SK-N-SH treated with all-trans-retinoic acid at 6 μM for 48 hours (cell line): Measurements from ENCODE around the gene LAMA1.

Experiments used
- ESRRG ChIP-seq: fragments of 250-450 bp; sonication (Bioruptor Pico); IDR thresholded peaks from 2 replicates; pipeline ENCODE4 v1.6.1; 2021; ENCODE audit warnings: mild to moderate bottlenecking
- TCF4 ChIP-seq: fragments of 250-450 bp; sonication (Bioruptor Pico); IDR thresholded peaks from 2 replicates; pipeline ENCODE4 v1.8.0; 2021; ENCODE audit warnings: mild to moderate bottlenecking, moderate library complexity, borderline replicate concordance
- ZFP3 ChIP-seq: fragments of 250-450 bp; sonication (Bioruptor Pico); IDR thresholded peaks from 2 replicates; pipeline ENCODE4 v1.5.0; 2020; ENCODE audit warnings: mild to moderate bottlenecking, moderate library complexity
- ZFP30 ChIP-seq: fragments of 450-650 bp; formaldehyde crosslinking; IDR thresholded peaks from 2 replicates; pipeline ENCODE4 v1.5.0; 2022; ENCODE audit warnings: mild to moderate bottlenecking, moderate library complexity
- ZNF565 ChIP-seq: fragments of 450-650 bp; formaldehyde crosslinking; conservative IDR thresholded peaks from 2 replicates; pipeline ENCODE4 v1.5.0; 2020; ENCODE audit warnings: low read depth, mild to moderate bottlenecking, moderate library complexity
- TF ChIP-seq, protein P1 (sequence below): fragments of 250-450 bp; sonication (Bioruptor Pico); IDR thresholded peaks from 2 replicates; pipeline ENCODE4 v1.5.1; 2020; ENCODE audit warnings: low read depth, mild to moderate bottlenecking, moderate library complexity
- TF ChIP-seq, protein P2 (sequence below): fragments of 250-450 bp; sonication (Bioruptor Pico); IDR thresholded peaks from 2 replicates; pipeline ENCODE4 v1.5.0; 2020; ENCODE audit warnings: mild to moderate bottlenecking, moderate library complexity

DNA sequence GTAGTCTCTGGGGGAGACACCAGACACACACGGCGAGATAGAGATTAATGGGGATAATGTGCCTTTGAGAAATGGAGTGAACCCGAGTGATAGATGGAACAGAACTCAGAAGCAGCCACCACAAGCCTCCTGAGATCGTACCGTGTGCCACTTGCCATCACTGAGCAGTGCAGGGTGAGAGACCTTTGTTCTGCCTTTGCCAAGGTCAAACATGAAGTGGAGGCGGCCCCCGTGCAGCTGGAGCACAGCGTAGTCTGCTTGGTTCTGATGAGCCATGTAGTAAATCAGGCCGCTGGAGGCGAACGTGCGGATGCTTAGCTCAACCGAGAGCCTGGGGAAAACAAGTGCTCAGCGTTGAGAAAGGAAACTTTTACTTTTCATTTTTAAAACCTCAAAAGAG, 167.0 kb downstream of the LAMA1 start:
- TF ChIP-seq ZFP30 (CRISPR knock-in tag) = no peak
- no peak for TF ChIP-seq ZFP3 (CRISPR knock-in tag)
- no peak for TF ChIP-seq TCF4
- no peak for TF ChIP-seq ZNF565 (CRISPR knock-in tag)
- TF ChIP-seq, protein P1, sequence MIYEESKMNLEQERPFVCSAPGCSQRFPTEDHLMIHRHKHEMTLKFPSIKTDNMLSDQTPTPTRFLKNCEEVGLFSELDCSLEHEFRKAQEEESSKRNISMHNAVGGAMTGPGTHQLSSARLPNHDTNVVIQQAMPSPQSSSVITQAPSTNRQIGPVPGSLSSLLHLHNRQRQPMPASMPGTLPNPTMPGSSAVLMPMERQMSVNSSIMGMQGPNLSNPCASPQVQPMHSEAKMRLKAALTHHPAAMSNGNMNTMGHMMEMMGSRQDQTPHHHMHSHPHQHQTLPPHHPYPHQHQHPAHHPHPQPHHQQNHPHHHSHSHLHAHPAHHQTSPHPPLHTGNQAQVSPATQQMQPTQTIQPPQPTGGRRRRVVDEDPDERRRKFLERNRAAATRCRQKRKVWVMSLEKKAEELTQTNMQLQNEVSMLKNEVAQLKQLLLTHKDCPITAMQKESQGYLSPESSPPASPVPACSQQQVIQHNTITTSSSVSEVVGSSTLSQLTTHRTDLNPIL (CRISPR knock-in tag) = no peak
- no peak for TF ChIP-seq ESRRG
- TF ChIP-seq, protein P2, sequence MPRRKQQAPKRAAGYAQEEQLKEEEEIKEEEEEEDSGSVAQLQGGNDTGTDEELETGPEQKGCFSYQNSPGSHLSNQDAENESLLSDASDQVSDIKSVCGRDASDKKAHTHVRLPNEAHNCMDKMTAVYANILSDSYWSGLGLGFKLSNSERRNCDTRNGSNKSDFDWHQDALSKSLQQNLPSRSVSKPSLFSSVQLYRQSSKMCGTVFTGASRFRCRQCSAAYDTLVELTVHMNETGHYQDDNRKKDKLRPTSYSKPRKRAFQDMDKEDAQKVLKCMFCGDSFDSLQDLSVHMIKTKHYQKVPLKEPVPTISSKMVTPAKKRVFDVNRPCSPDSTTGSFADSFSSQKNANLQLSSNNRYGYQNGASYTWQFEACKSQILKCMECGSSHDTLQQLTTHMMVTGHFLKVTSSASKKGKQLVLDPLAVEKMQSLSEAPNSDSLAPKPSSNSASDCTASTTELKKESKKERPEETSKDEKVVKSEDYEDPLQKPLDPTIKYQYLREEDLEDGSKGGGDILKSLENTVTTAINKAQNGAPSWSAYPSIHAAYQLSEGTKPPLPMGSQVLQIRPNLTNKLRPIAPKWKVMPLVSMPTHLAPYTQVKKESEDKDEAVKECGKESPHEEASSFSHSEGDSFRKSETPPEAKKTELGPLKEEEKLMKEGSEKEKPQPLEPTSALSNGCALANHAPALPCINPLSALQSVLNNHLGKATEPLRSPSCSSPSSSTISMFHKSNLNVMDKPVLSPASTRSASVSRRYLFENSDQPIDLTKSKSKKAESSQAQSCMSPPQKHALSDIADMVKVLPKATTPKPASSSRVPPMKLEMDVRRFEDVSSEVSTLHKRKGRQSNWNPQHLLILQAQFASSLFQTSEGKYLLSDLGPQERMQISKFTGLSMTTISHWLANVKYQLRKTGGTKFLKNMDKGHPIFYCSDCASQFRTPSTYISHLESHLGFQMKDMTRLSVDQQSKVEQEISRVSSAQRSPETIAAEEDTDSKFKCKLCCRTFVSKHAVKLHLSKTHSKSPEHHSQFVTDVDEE (CRISPR knock-in tag) = no peak
